Large intestine (tissue), 3 donors: ENCODE results near the gene ZDHHC11B. TPM values are rescaled to one million over a fixed set of nuclear protein-coding genes. Genes with fewer than 3 reads are reported as not detected.
"Not testable (repeated sequence)": the region's sequence is repeated elsewhere in the genome, so short reads cannot be mapped to it uniquely, and the experiment has no call there.

Experiments used
- DNase-seq, 2 donors: peaks; one replicate each; pipeline versions ENCODE4 v3.0.0 to v3.0.0-alpha.2; 2013
- H3K27ac ChIP-seq: one replicate; pipeline ENCODE4 v1.5.1; 2013; ENCODE audit warnings: low read length
- H3K27me3 ChIP-seq: 2 replicates; pipeline ENCODE4 v1.6.1; 2013; ENCODE audit warnings: low read length; ENCODE audit not compliant: control insufficient read depth, insufficient read depth
- H3K36me3 ChIP-seq: 2 replicates; pipeline ENCODE4 v1.6.1; 2013; ENCODE audit warnings: low read length; ENCODE audit not compliant: control insufficient read depth, insufficient read depth
- H3K4me1 ChIP-seq: one replicate; pipeline ENCODE4 v1.6.1; 2013; ENCODE audit warnings: low read length; ENCODE audit not compliant: control insufficient read depth, insufficient read depth
- H3K4me3 ChIP-seq: one replicate; pipeline ENCODE4 v1.5.1; 2013; ENCODE audit warnings: low read length
- H3K9me3 ChIP-seq: one replicate; pipeline ENCODE4 v1.6.1; 2013; ENCODE audit warnings: mild to moderate bottlenecking, low read depth, low read length, moderate library complexity; ENCODE audit not compliant: control insufficient read depth
- WGBS: methylation state at CpG from one replicate; pipeline ENCODE4 v1.1.5; 2013; ENCODE audit warnings: low lambda C conversion rate; ENCODE audit not compliant: insufficient coverage; 5-methylcytosine and 5-hydroxymethylcytosine counted together
- polyA plus RNA-seq: library from polyadenylated mRNA; unstranded; fragments of 120-200 nt; gene quantifications from one replicate; pipeline ENCODE4 v1.2.1, GENCODE V29; 2013

ZDHHC11B gene
- polyA plus RNA-seq, 1 donor: 16.1 TPM

DNA sequence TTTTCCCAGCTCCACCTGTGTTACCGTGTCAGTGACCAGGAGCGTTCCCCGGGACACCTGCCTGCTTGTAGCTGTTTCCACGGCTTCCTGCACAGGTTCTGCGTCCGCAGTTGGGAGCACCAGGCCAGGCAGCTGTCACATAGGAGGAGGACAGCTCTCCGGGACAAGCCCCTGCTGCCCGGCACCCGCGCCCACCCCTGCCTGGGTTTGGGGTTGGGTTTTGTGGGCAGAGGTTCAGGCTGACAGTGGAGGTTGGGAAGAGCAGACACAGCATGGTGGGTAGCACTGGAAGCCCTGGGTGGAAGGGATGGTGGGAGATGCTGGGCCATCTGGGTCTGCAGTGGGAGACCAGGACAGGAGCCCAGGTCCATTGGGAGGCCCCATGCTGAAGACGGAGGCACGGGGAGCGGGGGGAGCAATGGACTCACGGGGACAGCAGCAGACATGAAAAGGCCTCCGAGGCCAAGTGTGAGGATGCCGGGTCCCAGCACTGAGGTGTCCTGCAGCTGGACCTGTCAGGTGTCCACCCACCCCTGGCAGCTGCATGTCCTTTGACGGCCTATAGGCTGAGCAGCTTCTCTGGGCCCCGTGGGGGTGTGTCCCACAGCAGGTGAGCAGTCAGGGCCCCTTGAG lies 2.8 kb upstream of the ZDHHC11B start:
- peaks cover 33% of the 10 kb centered on the region for H3K9me3 ChIP-seq
- not testable (repeated sequence) for H3K4me1 ChIP-seq, H3K27ac ChIP-seq, H3K4me3 ChIP-seq, DNase-seq, H3K27me3 ChIP-seq, H3K36me3 ChIP-seq
- no CpG with 5 or more reads among the region's 18 CpGs for WGBS

DNA sequence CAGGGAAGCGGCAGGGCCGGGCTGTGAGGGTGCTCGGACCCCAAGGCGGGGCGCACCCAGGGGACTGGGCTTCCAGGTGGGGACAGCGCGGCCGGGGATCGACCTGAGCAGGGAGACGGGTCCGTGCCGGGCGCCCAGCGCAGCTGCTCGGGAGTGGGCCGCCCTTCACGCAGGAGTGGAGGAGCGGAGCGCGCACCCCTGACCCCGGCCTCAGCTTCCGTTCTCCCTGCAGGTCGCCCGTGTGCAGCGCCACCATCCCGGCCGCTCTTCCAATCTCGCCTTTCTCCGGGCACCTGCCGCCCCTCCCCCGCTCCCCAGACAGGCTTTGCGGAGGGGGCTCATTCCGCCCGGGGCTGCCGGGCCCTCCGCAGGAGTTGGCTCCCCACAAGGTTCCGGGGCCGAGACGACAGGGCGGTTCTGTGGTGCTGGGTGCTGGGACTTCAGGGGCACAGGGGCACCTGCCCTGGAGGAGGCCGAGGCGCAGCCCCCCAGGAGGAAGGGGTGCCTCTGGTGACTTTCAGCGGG lies 714 bp upstream of the ZDHHC11B start:
- DNase-seq: peak in 1 of 2 donors; percentile 49
- not testable (repeated sequence) for H3K36me3 ChIP-seq, H3K27ac ChIP-seq, H3K27me3 ChIP-seq, H3K4me1 ChIP-seq
- no CpG with 5 or more reads among the region's 43 CpGs for WGBS
- H3K9me3 ChIP-seq: peaks cover 30% of the 10 kb centered on the region
- H3K4me3 ChIP-seq: peak overlapping the region; percentile 46

DNA sequence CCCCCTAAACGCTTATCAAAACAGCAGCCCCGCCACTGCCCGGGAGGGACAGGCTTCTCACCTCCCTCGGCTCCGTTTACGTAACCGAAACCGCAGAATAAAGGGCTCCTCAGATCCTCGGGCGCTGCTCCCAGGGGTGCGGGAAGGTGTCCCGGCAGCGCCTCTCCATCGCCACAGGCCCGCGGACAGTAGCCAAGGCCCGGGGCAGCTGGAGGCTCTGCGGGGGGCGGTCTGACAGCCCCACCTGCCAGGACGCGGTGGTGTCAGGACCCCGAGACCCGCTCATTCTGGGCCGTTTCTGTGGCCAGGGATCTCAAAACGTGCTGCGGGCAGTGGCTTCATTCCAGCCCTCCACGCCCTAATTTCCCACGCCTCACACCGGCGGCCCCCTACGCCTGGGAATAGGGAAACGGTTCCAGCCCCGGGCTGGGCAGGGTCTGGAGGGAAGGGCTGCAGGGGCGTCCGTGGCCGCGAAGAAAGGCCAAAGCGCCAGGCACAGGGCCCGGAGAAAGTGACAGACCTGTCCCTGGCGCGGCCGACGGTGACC lies 575 bp downstream of the ZDHHC11B start:
- peak overlapping the region; percentile 56 for H3K4me3 ChIP-seq
- H3K27ac ChIP-seq: not testable (repeated sequence)

DNA sequence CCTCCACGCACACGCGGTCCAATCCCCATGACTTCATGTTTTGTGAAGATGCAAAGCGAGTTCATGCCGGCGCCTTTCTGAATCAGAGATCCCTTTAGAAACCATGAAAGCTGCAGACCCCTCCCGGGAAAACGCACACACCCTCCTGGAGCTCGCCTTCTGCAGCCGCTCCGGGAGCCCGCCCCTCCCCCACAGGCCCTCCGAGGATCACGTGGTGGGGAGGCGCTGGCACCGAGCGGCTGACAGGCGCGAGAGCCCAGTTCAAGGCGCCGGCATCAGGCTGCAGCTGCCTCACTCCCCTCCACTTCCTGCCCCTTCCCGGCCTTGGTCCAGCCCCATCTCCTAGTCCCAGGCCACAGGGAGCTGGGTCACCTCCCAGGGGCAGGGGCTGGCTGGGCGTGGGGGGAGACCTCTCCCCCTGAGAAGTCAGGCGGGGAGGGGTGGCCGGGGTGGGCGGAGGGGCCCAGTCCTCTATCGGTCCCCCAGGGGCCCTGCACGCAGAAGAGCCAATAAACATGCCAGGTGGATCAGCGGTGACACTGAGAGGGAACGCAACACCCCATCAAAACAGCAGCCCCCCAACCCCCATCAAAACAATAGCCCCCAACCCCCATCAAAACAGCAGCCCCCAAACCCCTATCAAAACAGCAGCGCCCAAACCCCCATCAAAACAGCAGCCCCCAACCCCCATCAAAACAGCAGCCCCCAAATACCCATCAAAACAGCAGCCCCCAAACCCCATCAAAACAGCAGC lies 1.3 kb downstream of the ZDHHC11B start:
- H3K9me3 ChIP-seq: peaks cover 17% of the 10 kb centered on the region
- not testable (repeated sequence) for H3K36me3 ChIP-seq, DNase-seq, H3K27me3 ChIP-seq, H3K4me1 ChIP-seq, H3K27ac ChIP-seq
- H3K4me3 ChIP-seq: peak overlapping the region; percentile 56
- no CpG with 5 or more reads among the region's 31 CpGs for WGBS

More for the DNA sequence above, 575 bp downstream of the ZDHHC11B start:
- WGBS: no CpG with 5 or more reads among the region's 43 CpGs
- H3K36me3 ChIP-seq, H3K27me3 ChIP-seq, H3K4me1 ChIP-seq: not testable (repeated sequence)
- H3K9me3 ChIP-seq: peaks cover 23% of the 10 kb centered on the region
- peak in 1 of 2 donors; percentile 75 for DNase-seq

DNA sequence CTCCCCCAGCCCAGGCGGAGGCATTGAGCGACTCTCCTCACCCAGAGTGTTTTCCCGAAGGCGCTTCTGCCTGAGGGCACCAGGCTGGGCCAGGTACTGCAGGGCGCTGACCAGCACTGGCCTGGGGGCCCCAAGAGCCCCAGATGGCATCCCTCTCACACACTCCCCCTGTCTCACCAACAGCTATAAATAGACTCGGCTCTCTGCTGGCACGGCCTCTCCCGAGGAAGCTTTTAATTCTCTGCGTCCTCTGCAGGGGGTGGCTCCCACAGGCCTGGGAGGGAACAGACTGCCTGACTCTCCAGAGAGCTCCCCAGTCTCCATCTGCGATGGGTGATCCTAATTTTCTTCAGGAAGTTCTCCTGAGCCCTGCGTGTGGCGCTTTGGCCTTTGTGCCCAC lies 2.2 kb downstream of the ZDHHC11B start:
- H3K4me1 ChIP-seq, H3K36me3 ChIP-seq, H3K27ac ChIP-seq, DNase-seq, H3K27me3 ChIP-seq, H3K4me3 ChIP-seq: not testable (repeated sequence)
- H3K9me3 ChIP-seq: peaks cover 11% of the 10 kb centered on the region
- WGBS: no CpG with 5 or more reads among the region's 12 CpGs

DNA sequence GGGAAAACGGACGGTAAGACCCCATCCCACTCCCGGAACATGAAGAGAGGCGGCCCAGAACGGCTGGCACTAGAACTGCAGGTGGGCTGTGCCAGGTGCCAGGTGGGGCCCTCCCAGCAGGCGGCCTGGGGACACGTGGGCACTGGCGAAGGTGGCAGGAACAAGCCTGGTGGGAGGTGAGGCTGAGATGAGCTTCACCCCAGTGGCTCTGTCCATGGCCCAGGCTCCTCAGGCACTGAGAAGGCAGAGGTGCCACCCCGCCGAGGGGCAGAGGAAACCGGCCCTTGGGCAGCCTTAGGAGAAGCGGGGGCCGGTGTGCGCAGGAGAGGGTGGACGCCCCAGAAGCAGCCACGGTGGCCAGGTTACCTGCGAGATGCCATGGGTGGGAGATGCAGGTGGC lies 4.0 kb downstream of the ZDHHC11B start:
- H3K27me3 ChIP-seq, H3K9me3 ChIP-seq, H3K4me3 ChIP-seq, H3K4me1 ChIP-seq, DNase-seq, H3K36me3 ChIP-seq, H3K27ac ChIP-seq: not testable (repeated sequence)
- no CpG with 5 or more reads among the region's 17 CpGs for WGBS

DNA sequence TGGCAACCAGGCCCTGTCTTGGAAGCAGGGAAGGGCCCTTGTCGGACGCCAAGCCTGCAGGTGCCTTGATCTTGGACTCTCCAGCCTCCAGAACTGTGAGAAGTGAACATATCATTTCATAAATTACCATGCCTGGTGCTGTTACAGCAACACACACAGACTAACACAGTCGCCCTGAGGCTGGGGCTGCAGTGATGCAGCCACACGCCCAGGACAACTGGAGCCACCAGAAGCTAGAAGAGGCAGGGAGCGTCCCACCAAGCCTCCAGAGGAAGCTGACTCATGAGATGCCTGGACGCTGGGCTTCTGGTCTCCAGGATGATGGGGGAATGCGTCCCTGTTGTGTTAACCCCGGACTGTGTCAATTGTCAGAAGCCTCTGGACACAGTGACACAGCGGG lies 5.6 kb downstream of the ZDHHC11B start:
- no CpG with 5 or more reads among the region's 9 CpGs for WGBS
- H3K36me3 ChIP-seq: not testable (repeated sequence)

DNA sequence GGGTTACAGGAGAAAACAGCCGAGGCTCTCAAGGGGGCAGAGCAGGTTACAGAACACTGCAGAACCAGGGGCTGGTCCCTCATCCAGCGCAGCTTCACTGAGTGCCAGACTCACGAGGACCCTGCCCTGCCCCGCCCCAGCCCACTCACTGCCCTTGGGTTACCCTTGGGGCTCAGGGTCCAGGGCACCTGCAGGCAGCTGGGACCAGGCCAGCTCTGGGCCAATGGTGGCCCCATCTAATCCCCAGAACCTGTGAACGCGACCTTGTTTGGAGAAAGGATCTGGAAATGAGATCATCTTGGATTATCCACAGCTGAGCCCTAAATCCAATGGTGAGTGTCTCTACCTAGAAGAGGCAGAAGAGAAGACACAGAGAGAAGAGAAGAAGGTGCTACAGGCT lies 6.1 kb downstream of the ZDHHC11B start:
- not testable (repeated sequence) for H3K27ac ChIP-seq, DNase-seq, H3K27me3 ChIP-seq, H3K9me3 ChIP-seq, H3K4me1 ChIP-seq, H3K4me3 ChIP-seq, H3K36me3 ChIP-seq
- WGBS: no CpG with 5 or more reads among the region's 6 CpGs

More for the DNA sequence above, 5.6 kb downstream of the ZDHHC11B start:
- not testable (repeated sequence) for H3K27ac ChIP-seq, DNase-seq, H3K27me3 ChIP-seq, H3K4me1 ChIP-seq, H3K4me3 ChIP-seq, H3K9me3 ChIP-seq

DNA sequence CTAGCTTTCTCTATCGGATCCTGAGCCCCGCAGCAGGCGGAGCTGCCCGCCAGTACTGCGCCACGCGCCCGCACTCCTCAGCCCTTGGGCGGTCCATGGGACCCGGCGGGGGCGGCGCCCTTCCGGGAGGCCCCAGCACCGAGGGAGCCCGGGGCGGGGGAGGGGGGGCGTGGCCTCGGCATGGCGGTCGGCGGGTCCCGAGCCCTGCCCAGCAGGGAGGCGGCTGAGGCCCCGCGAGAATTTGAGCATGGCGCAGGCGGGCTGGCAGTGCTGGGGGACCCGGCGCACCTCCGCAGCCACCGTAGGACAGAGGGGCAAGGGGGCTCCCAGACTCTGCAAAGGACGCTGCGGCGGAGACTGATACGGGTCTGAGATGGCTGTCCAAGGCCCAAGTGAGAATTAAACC lies 6.8 kb downstream of the ZDHHC11B start:
- no peak for DNase-seq
- Histone ChIP-seq H3K27ac (no peak overlapping the region), H3K27me3 (no peaks in the 10 kb centered on the region), H3K9me3 (peaks cover 3% of the 10 kb centered on the region), H3K4me3 (no peak overlapping the region), H3K4me1 (no peaks in the 10 kb centered on the region), H3K36me3 (peaks cover 2% of the 10 kb centered on the region)
- WGBS: no CpG with 5 or more reads among the region's 36 CpGs

DNA sequence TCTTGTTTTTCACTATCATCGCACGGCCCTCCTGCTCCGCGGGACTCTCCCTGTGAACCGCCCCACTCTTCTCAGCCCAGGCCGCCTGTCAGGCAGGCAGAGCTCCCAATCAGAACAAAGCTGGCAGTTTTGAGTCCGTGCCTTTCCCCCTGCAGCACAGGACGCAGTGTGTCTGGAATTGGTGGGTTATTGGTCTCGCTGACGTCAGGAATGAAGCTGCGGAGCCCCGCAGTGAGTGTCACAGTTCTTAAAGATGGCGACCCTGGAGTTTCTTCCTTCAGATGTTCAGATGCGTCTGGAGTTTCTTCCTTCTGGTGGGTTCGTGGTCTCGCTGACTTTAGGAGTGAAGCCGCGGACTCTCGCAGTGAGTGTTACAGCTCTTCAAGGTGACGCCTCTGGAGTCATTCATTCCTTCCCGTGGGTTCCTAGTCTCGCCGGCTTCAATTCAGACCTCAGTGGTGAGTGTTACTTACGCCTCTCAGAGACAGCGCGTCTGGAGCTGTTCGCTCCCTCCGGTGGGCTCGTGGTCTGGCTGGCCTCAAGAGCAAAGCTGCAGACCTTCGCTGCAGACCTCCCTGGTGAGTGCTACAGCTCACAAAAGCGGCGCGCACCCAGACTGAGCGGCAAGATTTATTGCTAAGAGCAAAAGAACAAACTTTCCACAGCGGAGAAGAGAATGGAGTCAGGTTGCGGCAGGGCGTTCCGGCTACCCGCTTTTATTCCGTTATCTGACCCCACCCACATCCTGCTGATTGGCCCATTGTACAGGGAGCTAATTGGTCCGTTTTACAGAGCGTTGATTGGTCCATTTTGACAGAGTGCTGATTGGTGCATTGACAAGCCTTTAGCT lies 7.4 kb downstream of the ZDHHC11B start:
- H3K4me3 ChIP-seq: peak overlapping the region; percentile 23
- peaks cover 2% of the 10 kb centered on the region for H3K36me3 ChIP-seq
- no peak overlapping the region for H3K27ac ChIP-seq
- no peaks in the 10 kb centered on the region for H3K4me1 ChIP-seq
- WGBS: 80% methylated on average over 2 of the region's 42 CpGs
- peaks cover 3% of the 10 kb centered on the region for H3K9me3 ChIP-seq
- DNase-seq: no peak
- H3K27me3 ChIP-seq: no peaks in the 10 kb centered on the region
